Thyroid gland (tissue), 4 donors: ENCODE data around the gene CEACAM20.

Experiments
- CTCF ChIP-seq, 6 experiments: fragments of 200-600 bp in 3 of 6; fragments of 450-650 bp in 3 of 6; sonication (generic) in 3 of 6; IDR thresholded peaks; one replicate each; pipeline ENCODE4 v1.5.1; 2016 to 2019; ENCODE audit warnings: antibody characterized with exemption in 6 of 6, mild to moderate bottlenecking in 2 of 6, inconsistent platforms in 1 of 6, moderate library complexity in 1 of 6
- POLR2A ChIP-seq, 2 donors: fragments of 450-650 bp; IDR thresholded peaks; one replicate each; pipeline ENCODE4 v1.6.1; 2017; ENCODE audit warnings: antibody characterized with exemption in 2 of 2, mild to moderate bottlenecking in 2 of 2, moderate library complexity in 1 of 2

DNA sequence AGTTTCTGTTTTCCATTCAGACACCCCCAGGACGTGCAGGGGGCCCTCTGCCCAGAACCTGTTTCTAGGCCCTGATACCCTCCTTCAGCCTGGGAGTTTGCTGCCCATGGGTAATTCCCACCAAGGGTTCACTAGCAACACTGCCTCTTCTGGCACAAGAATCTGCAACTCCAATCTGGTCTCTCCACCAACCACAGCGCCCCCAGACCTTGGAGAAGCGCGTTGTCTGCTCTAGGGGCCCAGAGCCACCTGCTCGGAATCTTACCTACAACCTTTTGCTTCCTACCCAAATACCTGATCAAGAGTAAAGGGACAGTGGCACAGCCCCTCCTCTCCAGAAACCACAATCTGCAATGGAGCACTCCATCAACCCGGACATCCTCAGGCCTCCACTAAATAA, 29.9 kb downstream of the CEACAM20 start:
- no peak for TF ChIP-seq CTCF (IDR thresholded peaks at IDR 0.05)
- TF ChIP-seq POLR2A (IDR thresholded peaks at IDR 0.05), result no peak
